Embryonic facial prominence (tissue), 1 donor: ENCODE measurements around the gene ADAM33.

Experiments
- DNase-seq: peaks from one replicate; pipeline ENCODE4 v3.0.0-alpha.2; 2016; ENCODE audit errors: extremely low spot score

Gene ADAM33

GRCh38 chr20:3663858-3664257, 18.0 kb downstream of the ADAM33 start:
- no peak for DNase-seq

DNA sequence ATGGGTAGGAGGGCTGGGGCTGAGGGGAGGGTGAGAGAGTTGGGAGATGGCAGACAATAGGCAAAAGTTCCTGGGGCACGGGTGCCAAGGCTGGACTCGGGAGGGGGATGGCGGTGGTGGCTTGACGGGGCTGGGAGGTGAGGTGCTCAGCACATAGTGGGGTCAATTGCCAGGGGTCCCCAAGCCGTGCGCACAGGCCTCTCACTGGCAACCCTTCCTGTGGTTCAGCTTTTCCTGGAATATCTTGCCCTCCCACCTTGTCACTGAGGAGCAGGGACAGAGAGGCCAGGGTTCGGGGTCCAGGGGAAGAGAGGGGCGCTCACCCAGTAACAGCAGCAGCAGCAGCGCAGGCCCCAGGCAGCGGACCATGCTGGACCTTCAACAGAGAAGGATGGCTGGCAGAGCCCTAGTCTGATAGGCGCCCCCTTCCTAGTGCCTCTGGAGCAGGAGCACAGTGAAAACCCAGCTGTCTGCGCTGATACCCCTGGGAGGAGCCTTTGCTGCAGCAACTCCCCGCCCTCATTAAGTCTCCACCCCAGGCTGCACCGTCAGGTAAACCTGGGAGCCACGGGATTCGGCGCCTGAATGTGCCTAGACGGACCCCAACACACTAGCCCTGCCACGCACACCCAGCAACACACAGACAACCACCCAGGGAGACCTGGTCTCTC, 18.6 kb downstream of the ADAM33 start, which contains the start of gene GFRA4:
Gene GFRA4, minus strand, starts transcription at position 369 of the 671 bp plus-strand sequence. Its CDS starts 0 bp downstream, at position 369.
- DNase-seq = no peak

GRCh38 chr20:3661814-3662665, 19.8 kb downstream of the ADAM33 start:
- DNase-seq = no peak

- DNase-seq = no peak
Observed at GRCh38 chr20:3661060-3661813, 20.6 kb downstream of the ADAM33 start.

DNA sequence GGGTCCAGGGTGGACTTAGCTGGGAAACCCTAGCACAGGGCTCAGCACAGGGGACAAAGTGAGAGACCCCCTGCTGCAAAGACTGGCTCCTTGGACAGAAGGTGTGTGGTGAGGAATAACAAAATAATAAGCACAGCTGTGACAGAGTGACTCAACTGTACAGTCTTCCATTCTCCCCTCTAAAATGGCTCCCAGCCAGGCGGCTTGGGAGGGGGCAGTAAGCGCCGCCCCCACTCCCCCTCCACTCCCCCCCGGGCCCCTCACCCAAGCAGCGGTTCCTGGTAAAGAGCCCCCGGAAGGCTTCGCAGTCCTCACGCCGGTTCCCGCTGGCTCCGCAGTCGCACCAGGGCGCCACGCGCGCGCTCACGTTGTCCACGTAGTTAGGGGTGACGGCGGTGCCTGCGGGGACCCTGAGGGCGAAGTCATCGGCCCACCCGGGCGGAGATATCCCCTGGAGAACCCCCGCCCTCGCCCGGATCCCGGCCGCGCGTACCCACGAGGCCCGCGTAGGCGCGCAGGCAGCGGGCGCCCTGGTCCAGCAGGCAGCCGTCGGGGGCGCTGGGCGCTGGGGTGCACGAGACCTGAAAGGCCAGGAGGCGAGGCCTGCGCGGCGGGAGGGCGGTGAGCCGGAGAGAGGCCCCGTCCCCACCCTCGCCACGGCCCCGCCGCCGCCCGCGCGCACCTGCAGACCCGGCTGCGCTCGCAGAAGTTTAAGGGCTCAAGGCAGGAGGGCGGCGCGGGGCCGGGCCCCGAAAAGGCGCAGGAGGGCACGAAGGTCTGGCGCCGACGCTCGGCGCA, 21.3 kb downstream of the ADAM33 start:
- no peak for DNase-seq

GRCh38 chr20:3659492-3660261, 22.1 kb downstream of the ADAM33 start:
- no peak for DNase-seq

DNA sequence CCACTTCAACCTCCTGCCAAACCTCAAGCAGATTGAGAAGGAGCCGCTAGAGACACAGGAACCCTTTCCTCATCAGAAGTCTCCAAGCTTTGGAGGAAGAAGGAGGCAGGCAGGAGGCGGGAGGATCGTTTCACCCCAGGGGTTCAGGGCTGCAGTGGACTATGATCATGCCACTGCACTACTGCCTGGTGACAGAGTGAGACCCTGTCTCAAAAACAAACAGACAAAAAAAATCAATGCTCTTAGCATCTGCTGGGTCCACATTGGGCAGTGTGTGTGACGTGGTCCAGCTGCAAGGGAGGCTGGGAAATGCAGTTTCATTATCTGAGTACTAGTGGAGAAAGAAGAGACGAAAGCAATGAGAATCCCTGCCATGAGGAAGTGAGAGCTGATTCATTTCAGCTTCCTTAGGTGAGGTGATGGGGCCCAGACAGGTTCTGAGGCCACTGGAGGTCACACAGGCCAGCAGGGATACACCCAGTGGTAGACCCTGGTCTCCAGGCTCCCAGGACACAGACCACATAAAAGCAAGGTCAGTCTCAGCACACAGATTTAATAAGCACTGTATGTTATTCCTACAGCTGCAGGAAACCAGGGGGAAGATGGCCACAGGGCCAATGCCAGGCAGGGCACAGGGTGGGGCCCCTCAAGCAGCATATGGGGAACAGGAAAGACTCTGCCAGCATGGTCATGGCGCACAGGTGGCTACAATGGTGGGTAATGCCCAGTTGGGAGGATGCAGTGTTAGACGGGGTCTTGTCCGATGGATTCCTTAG, 22.9 kb downstream of the ADAM33 start:
- DNase-seq = no peak

DNA sequence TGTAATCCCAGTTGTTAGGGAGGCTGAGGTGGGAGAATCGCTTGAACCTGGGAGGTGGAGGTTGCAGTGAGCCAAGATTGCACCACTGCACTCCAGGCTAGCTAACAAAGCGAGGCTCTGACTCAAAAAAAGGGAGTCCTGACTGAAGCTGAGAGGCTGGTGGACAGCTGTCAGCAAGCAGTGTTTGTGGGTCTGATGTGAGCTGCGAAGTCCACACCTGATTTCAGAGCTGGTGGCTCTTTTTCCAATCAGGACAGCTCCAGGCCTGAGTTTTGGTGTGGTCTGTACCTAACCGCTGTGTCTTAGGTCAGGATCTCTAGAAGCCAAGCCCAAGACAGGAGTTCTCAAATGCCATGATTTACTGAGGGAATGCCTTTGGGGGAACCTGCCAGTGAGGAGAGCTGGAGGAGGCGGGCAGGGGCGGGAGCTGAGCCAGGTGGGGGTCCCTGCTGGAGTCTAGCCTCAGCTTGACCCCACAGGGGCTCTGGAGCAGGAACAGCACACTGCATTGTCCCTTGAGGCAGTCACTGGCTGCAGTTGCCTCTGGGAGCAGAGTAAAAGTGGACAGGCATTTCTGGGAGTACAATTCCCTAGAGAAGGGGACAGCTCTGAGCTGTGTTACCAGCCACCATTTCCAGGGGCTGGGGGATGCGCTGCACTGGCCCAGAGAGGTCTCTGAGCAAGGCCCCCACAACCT, 23.6 kb downstream of the ADAM33 start:
- DNase-seq = no peak

GRCh38 chr20:3655131-3655405, 26.7 kb downstream of the ADAM33 start:
- no peak for DNase-seq

GRCh38 chr20:3654326-3655130, 27.3 kb downstream of the ADAM33 start:
- DNase-seq = no peak

GRCh38 chr20:3653921-3654320, 27.9 kb downstream of the ADAM33 start:
- no peak for DNase-seq

- DNase-seq = no peak
Observed at GRCh38 chr20:3652676-3653596, 28.9 kb downstream of the ADAM33 start.

GRCh38 chr20:3652221-3652620, 29.6 kb downstream of the ADAM33 start:
- no peak for DNase-seq

DNA sequence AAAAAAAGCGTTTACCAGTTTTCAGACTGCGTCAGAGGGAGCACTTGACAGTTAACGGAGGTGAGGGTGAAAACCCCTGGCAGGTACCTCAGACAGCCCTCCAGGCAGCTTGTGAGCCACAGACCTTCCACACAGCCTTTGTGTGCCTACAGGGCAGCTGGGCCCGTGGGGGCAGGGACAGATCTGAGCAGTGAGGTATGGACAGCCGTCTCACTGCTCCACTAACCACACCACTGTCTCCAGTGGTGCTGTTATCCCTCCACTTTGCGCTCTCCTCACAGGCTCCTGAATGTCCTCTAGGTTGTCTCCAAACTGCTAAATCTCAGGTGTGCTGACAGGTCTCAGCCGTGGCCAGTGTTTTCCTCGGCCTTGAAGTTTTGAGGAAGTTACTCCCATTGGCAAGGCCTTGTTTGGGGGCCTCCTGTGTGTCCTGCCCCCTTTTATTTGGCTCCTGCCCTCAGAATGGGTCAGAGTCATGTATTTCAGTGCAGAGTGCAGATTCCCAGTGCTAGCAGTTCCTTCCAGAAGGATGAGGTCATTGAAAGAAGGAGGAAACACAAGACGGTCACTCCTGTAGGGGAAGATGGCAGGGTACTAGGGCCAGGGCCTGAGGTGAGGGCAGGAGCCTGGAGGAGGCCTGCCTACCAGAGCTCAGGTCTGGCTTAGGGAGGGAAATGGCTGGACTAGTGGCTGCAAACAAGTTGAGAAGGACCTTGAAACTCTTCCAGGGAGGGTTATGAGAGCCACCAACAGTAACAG, 30.4 kb downstream of the ADAM33 start:
- no peak for DNase-seq

DNA sequence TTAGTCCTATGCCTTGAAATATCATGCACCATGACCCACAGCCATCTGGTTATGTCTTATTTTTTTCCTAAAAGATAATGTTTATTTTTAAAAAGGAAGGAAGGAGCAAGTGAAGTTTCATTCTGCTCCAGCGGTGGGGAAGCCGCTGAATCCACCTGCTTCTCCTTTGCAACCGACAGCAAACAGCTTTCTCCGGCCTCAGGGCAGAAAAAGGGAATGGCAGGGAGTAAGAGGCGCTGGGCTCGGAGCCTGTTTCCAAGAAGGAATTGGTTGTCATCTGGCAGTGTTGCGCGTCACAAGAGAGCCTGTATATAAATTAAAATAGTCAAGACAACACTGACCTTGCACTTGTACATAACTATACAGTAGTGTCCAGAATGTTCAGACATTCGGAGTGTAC, 32.9 kb downstream of the ADAM33 start:
- no peak for DNase-seq

GRCh38 chr20:3647473-3647872, 34.3 kb downstream of the ADAM33 start:
- DNase-seq = no peak

GRCh38 chr20:3646651-3647050, 35.2 kb downstream of the ADAM33 start:
- DNase-seq = no peak
